MM.1S (cell line): ENCODE data around the gene GFOD1.

Experiments used
- EZH2 ChIP-seq: fragments of 300-600 bp; sonication (generic); optimal IDR thresholded peaks from 2 replicates; pipeline ENCODE3; 2017; ENCODE audit warnings: low read depth, mild to moderate bottlenecking, antibody characterized with exemption, low read length, mixed read lengths
- TF ChIP-seq, protein P1 (sequence below): fragments of 300-600 bp; sonication (generic); IDR thresholded peaks from 2 replicates; pipeline ENCODE4 v1.5.1; 2016; ENCODE audit warnings: antibody characterized with exemption, low read length, mixed read lengths

DNA sequence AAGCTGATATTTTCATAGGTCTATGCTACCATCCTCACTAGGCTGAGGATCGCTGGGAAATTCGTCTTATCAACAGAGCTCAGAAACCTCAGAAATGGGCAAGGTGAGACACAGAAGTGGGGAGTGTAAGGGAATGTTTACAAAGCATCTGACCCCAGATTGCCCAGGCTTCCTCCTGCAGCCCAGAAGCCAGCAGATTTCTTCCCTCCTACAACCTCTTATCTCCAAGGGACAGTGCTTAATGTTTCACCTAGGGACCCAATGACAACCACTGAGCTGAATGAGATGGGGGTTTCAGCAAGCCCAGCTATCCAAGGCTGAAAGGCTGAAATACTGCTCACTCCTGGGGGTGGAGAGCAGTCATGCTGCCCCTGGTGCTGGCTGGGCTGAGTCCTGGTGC lies 106.6 kb downstream of the GFOD1 start:
- TF ChIP-seq, protein P1, sequence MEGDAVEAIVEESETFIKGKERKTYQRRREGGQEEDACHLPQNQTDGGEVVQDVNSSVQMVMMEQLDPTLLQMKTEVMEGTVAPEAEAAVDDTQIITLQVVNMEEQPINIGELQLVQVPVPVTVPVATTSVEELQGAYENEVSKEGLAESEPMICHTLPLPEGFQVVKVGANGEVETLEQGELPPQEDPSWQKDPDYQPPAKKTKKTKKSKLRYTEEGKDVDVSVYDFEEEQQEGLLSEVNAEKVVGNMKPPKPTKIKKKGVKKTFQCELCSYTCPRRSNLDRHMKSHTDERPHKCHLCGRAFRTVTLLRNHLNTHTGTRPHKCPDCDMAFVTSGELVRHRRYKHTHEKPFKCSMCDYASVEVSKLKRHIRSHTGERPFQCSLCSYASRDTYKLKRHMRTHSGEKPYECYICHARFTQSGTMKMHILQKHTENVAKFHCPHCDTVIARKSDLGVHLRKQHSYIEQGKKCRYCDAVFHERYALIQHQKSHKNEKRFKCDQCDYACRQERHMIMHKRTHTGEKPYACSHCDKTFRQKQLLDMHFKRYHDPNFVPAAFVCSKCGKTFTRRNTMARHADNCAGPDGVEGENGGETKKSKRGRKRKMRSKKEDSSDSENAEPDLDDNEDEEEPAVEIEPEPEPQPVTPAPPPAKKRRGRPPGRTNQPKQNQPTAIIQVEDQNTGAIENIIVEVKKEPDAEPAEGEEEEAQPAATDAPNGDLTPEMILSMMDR: no peak
- TF ChIP-seq EZH2: no peak
